SKM-1 (cell line): ENCODE data around the gene ALG1.
"Not testable (repeated sequence)": the region's sequence is repeated elsewhere in the genome, so short reads cannot be mapped to it uniquely, and the experiment has no call there.

Source experiments
- DNase-seq: peaks from one replicate; lab custom pipeline; 2025; ENCODE audit not compliant: unreplicated experiment; lab: John Stamatoyannopoulos, UW

Gene ALG1

GRCh38 chr16:5073279-5073629 lies 1.6 kb downstream of the ALG1 start:
- no peak for DNase-seq

GRCh38 chr16:5073771-5074170 lies 2.1 kb downstream of the ALG1 start:
- not testable (repeated sequence) for DNase-seq

- no peak for DNase-seq
Observed at GRCh38 chr16:5075637-5076036, 4.0 kb downstream of the ALG1 start.

GRCh38 chr16:5077304-5077703 lies 5.7 kb downstream of the ALG1 start:
- no peak for DNase-seq

- no peak for DNase-seq
Observed at GRCh38 chr16:5078626-5079025, 7.0 kb downstream of the ALG1 start.

GRCh38 chr16:5080461-5080860 lies 8.8 kb downstream of the ALG1 start:
- not testable (repeated sequence) for DNase-seq

- not testable (repeated sequence) for DNase-seq
Observed at GRCh38 chr16:5080996-5081395, 9.4 kb downstream of the ALG1 start.

GRCh38 chr16:5083646-5084045 lies 12.0 kb downstream of the ALG1 start:
- not testable (repeated sequence) for DNase-seq

- DNase-seq: not testable (repeated sequence)
Observed at GRCh38 chr16:5084099-5084731, 12.6 kb downstream of the ALG1 start.

GRCh38 chr16:5084802-5085201 lies 13.2 kb downstream of the ALG1 start:
- DNase-seq: peak; percentile 4

- not testable (repeated sequence) for DNase-seq
Observed at GRCh38 chr16:5085716-5086115, 14.1 kb downstream of the ALG1 start.

GRCh38 chr16:5088086-5088790 lies 16.6 kb downstream of the ALG1 start:
- DNase-seq: not testable (repeated sequence)

- not testable (repeated sequence) for DNase-seq
Observed at GRCh38 chr16:5088936-5089335, 17.3 kb downstream of the ALG1 start.

GRCh38 chr16:5089911-5090555 lies 18.4 kb downstream of the ALG1 start:
- DNase-seq: not testable (repeated sequence)

- not testable (repeated sequence) for DNase-seq
Observed at GRCh38 chr16:5090592-5090991, 18.9 kb downstream of the ALG1 start.

- not testable (repeated sequence) for DNase-seq
Observed at GRCh38 chr16:5093081-5093480, 21.4 kb downstream of the ALG1 start.

- not testable (repeated sequence) for DNase-seq
Observed at GRCh38 chr16:5093746-5094145, 22.1 kb downstream of the ALG1 start.

GRCh38 chr16:5095145-5095830 lies 23.6 kb downstream of the ALG1 start:
- DNase-seq: not testable (repeated sequence)

- DNase-seq: not testable (repeated sequence)
Observed at GRCh38 chr16:5096437-5097060, 24.9 kb downstream of the ALG1 start.

- DNase-seq: not testable (repeated sequence)
Observed at GRCh38 chr16:5097061-5097469, 25.4 kb downstream of the ALG1 start.
